Smooth muscle cell (in vitro differentiated cells): ENCODE data around the gene RAC3. TPM values are rescaled to one million over a fixed set of nuclear protein-coding genes. Genes with fewer than 3 reads are reported as not detected.

Source experiments
- DNase-seq: peaks from one replicate; lab custom pipeline; 2025; ENCODE audit not compliant: unreplicated experiment; lab: John Stamatoyannopoulos, UW
- H2AFZ ChIP-seq: fragments of 200-600 bp; sonication (generic); 2 replicates; pipeline ENCODE4 v1.6.0; 2016; ENCODE audit warnings: antibody characterized with exemption, low read depth, mild to moderate bottlenecking
- H3F3A ChIP-seq: fragments of 200-600 bp; sonication (generic); 2 replicates; pipeline ENCODE4 v1.6.0; 2017; ENCODE audit warnings: antibody characterized with exemption, low read depth
- H3K27ac ChIP-seq: fragments of 200-600 bp; sonication (generic); 2 replicates; pipeline ENCODE4 v1.5.1; 2016; ENCODE audit warnings: low read depth, mild to moderate bottlenecking
- H3K27me3 ChIP-seq: fragments of 200-600 bp; sonication (generic); 2 replicates; pipeline ENCODE4 v1.6.1; 2016; ENCODE audit warnings: low read depth, mild to moderate bottlenecking
- H3K36me3 ChIP-seq: fragments of 200-600 bp; sonication (generic); 2 replicates; pipeline ENCODE4 v1.5.1; 2016; ENCODE audit warnings: low read depth
- H3K4me1 ChIP-seq: fragments of 200-600 bp; sonication (generic); 2 replicates; pipeline ENCODE4 v1.5.1; 2016; ENCODE audit warnings: low read depth
- H3K4me2 ChIP-seq: fragments of 200-600 bp; sonication (generic); 2 replicates; pipeline ENCODE4 v1.6.0; 2016; ENCODE audit warnings: mild to moderate bottlenecking
- H3K4me3 ChIP-seq: fragments of 200-600 bp; sonication (generic); 2 replicates; pipeline ENCODE4 v1.5.1; 2016; ENCODE audit warnings: mild to moderate bottlenecking
- H3K79me2 ChIP-seq: fragments of 200-600 bp; sonication (generic); 2 replicates; pipeline ENCODE4 v1.6.0; 2016; ENCODE audit warnings: low read depth, mild to moderate bottlenecking
- H3K9ac ChIP-seq: fragments of 200-600 bp; sonication (generic); 2 replicates; pipeline ENCODE4 v1.6.0; 2016; ENCODE audit warnings: low read depth
- H3K9me3 ChIP-seq: fragments of 200-600 bp; sonication (generic); replicated peaks from 2 replicates; pipeline ENCODE4 v1.5.1; 2016; ENCODE audit warnings: low read depth
- H4K20me1 ChIP-seq: fragments of 200-600 bp; sonication (generic); 2 replicates; pipeline ENCODE4 v1.6.0; 2016; ENCODE audit warnings: low read depth
- WGBS: methylation state at CpG from one replicate; pipeline ENCODE4 v1.1.7; 2016; ENCODE audit warnings: low lambda C conversion rate; 5-methylcytosine and 5-hydroxymethylcytosine counted together
- polyA plus RNA-seq: library from polyadenylated mRNA; unstranded; fragments of >200 nt; fragmentation: Nextera tagmentation; extraction: Ambion mirVana; gene quantifications from 2 replicates; pipeline ENCODE4 v1.2.1, GENCODE V29; 2016
- total RNA-seq: library from RNA; depleted of rRNA; stranded (reverse); fragments of >200 nt; gene quantifications from 2 replicates; pipeline ENCODE4 v1.2.3, GENCODE V29; 2014
- TF ChIP-seq, protein P1 (sequence below): fragments of 200-600 bp; sonication (generic); IDR thresholded peaks from 2 replicates; pipeline ENCODE4 v1.5.1; 2017; ENCODE audit warnings: borderline replicate concordance, mild to moderate bottlenecking, antibody characterized with exemption; ENCODE audit not compliant: insufficient read depth, poor library complexity, severe bottlenecking

The RAC3 gene
- total and polyA plus RNA-seq, 2 experiments from 2014 or later = 15.3 to 33.0 TPM

DNA sequence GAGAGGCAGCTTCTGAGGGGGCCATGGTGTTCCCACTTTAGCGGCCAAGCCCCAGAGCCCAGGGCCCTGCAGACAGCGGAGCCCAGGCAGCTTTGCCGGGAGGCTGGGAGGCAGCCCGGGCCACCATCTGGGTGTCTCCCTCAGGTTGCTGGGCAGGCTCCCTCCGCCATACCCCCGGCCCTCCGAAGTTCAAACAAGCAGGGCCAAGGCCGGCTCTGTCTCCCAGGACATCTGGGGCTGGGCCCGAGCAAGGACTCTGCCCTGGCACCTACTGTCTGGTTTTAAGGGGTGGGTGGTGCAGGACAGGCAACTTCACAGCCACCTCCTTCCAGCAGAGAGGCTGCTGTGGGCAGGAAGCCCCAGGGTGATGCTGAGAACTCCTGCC is 31.5 kb downstream of the RAC3 start:
- Histone ChIP-seq H3K79me2 (peaks cover 5% of the 10 kb centered on the region), H3K27me3 (no peaks in the 10 kb centered on the region), H3K27ac (no peak overlapping the region), H3K4me2 (no peak overlapping the region), H4K20me1 (no peaks in the 10 kb centered on the region), H3K9me3 (no peaks in the 10 kb centered on the region), H3K36me3 (no peaks in the 10 kb centered on the region), H3K4me1 (peaks cover 6% of the 10 kb centered on the region), H3K9ac (no peak overlapping the region), H2AFZ (no peak overlapping the region), H3F3A (no peaks in the 10 kb centered on the region), H3K4me3 (no peak overlapping the region)
- 98% methylated on average over 9 of the region's 9 CpGs for WGBS
- TF ChIP-seq, protein P1, sequence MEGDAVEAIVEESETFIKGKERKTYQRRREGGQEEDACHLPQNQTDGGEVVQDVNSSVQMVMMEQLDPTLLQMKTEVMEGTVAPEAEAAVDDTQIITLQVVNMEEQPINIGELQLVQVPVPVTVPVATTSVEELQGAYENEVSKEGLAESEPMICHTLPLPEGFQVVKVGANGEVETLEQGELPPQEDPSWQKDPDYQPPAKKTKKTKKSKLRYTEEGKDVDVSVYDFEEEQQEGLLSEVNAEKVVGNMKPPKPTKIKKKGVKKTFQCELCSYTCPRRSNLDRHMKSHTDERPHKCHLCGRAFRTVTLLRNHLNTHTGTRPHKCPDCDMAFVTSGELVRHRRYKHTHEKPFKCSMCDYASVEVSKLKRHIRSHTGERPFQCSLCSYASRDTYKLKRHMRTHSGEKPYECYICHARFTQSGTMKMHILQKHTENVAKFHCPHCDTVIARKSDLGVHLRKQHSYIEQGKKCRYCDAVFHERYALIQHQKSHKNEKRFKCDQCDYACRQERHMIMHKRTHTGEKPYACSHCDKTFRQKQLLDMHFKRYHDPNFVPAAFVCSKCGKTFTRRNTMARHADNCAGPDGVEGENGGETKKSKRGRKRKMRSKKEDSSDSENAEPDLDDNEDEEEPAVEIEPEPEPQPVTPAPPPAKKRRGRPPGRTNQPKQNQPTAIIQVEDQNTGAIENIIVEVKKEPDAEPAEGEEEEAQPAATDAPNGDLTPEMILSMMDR = no peak
- no peak for DNase-seq

DNA sequence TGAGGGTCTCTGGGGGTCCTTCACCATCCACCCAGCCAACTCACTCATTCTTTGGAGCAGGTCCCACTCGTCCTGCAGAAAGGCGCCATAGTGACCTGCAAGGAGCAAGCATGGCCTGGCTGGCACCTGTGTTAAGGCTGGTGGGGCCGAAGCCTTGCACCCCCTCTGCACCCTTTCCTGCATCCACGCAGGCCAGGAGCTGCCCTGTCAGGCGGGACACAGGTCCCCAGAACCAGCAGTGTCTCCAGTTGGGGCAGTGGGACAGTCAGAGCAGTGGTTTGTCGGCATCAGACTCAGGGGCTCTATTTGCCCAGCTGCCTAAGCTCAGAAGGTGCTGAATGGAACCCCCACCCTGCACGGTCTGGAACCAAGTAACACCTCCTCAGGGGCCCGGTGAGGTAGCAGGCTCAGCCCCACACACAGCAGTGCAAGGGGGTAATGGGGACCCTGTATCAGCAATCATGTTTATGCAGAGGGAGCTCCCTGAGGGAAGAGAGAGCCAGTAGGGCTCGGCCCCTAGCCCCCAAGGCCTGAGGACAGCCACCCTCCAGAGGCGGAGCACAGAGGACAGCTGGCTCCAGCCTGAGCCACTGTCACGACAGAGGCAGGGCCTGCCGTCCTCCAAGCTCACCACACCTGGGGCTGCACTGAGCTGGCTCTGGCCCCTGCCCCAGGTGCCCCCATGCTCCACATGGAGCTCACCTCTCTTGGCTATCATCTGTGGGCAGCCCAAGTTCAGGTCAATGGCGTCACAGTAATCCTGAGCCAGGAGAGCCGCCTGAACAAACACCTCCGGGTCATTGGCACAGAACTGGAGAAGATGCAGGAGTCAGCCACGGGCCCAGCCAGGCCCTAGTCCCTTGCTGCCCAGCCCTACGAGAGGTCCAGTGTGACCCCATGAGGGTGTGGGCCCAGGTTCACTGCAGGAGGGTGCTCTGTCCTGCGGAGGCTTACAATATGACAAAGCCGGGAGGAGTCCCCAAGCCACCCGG is 32.2 kb downstream of the RAC3 start:
- Histone ChIP-seq H4K20me1 (no peaks in the 10 kb centered on the region), H3K36me3 (no peaks in the 10 kb centered on the region), H3K27me3 (no peaks in the 10 kb centered on the region), H3K4me1 (peaks cover 6% of the 10 kb centered on the region), H3K27ac (no peak overlapping the region), H3K9ac (no peak overlapping the region), H2AFZ (no peak overlapping the region), H3K9me3 (no peaks in the 10 kb centered on the region), H3F3A (no peaks in the 10 kb centered on the region), H3K4me3 (no peak overlapping the region), H3K4me2 (peak overlapping the region; percentile 96), H3K79me2 (peaks cover 5% of the 10 kb centered on the region)
- TF ChIP-seq, protein P1 = no peak
- no peak for DNase-seq
- 94% methylated on average over 20 of the region's 20 CpGs for WGBS

DNA sequence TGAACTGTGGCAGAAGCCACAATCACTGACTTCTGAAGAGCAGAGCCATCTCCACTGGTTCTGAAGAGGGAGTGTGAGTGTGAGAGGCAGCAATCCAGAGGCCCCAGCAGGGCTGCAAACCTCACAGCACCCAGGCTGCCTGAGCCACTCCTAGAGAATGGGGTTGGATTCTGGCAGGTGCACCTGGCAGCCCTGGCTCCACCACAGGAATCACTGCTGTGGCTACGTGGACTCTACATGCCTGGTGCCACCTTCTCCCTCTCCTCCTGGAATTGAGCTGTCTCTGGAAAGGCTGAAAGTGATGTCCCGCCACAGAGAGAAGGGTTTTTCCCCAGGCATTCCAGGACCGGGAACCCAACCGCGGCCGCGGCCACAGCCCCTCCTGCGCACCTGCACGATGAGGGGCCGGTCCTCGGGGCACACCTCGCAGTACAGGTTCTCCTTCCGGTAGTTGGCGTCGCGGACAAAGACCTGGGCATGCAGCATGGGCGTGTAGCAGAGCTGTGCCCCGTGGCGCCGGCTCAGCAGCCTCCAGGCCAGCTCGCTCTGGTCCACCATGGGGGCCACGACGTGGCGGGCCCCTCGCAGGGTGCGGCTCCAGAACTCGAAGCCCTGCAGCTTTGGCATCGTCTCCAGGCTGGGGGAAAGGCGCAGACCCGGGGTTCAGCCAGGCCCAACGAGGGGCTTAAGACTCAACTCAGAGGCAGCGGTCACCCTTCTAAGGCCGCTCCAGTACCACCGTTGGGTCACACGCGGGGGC is 33.1 kb downstream of the RAC3 start:
- Histone ChIP-seq H3K9ac (peak overlapping the region; percentile 88), H3K36me3 (no peaks in the 10 kb centered on the region), H3K9me3 (no peaks in the 10 kb centered on the region), H2AFZ (no peak overlapping the region), H3K79me2 (peaks cover 5% of the 10 kb centered on the region), H3K4me3 (peak overlapping the region; percentile 74), H3K27me3 (no peaks in the 10 kb centered on the region), H3K4me1 (peaks cover 6% of the 10 kb centered on the region), H3K27ac (no peak overlapping the region), H4K20me1 (no peaks in the 10 kb centered on the region), H3F3A (no peaks in the 10 kb centered on the region), H3K4me2 (peak overlapping the region; percentile 96)
- no peak for DNase-seq
- TF ChIP-seq, protein P1 = no peak
- 60% methylated on average over 36 of the region's 36 CpGs for WGBS
